Measurements from ENCODE around the gene EIF4B. TPM values are rescaled to one million over a fixed set of nuclear protein-coding genes. Genes with fewer than 3 reads are reported as not detected.

EIF4B gene
- total RNA-seq, 2 donors from 2014 or later = 596 to 655 TPM

GRCh38 chr12:53079226-53080117 lies 73.2 kb downstream of the EIF4B start, which contains the start of gene SPRYD3:
Gene SPRYD3 (minus strand): TSS chr12:53079390. CDS start chr12:53079333, 57 bp downstream.
- peak within 1 kb of the TSS; percentile 67 for H3K27ac ChIP-seq (ENCODE audit: low read depth, low read length)
- no peak for TF ChIP-seq CTCF (conservative IDR thresholded peaks at IDR 0.05)
- peaks cover 6% of the 10 kb centered on the region for H3K4me1 Mint-ChIP-seq
- H3K4me3 ChIP-seq (ENCODE audit: low read length) = peak within 1 kb of the TSS; percentile 87
- peaks cover 28% of the 10 kb centered on the region for H3K36me3 Mint-ChIP-seq (ENCODE audit: low read depth)
- peaks cover 47% of the 10 kb centered on the region for H3K27me3 Mint-ChIP-seq (ENCODE audit: insufficient read depth)
- peaks cover 4% of the 10 kb centered on the region for H3K9me3 Mint-ChIP-seq
- H3K27me3 ChIP-seq (ENCODE audit: control insufficient read depth, insufficient read depth, low read length, poor library complexity, severe bottlenecking) = peaks cover 15% of the 10 kb centered on the region
- H3K4me3 Mint-ChIP-seq = peak within 1 kb of the TSS; percentile 64
- peaks cover 29% of the 10 kb centered on the region for H3K36me3 ChIP-seq (ENCODE audit: control insufficient read depth, insufficient read depth, low read length)
- H3K9ac ChIP-seq (ENCODE audit: extremely low read depth, low read length, poor library complexity, severe bottlenecking) = peak within 1 kb of the TSS; percentile 74
- peak within 1 kb of the TSS; percentile 82 for H3K27ac Mint-ChIP-seq
- no peaks in the 10 kb centered on the region for H3K4me1 ChIP-seq (ENCODE audit: control insufficient read depth, insufficient read depth, low read length)
- 5 to 6% methylated on average over 38 to 67 of the region's 67 CpGs for WGBS, 2 experiments (ENCODE audit: insufficient coverage in 1 of 2, insufficient read length in 1 of 2)
- H3K9me3 ChIP-seq (ENCODE audit: control insufficient read depth, low read length) = peaks cover 2% of the 10 kb centered on the region
- peak; percentile 100 for DNase-seq

DNA sequence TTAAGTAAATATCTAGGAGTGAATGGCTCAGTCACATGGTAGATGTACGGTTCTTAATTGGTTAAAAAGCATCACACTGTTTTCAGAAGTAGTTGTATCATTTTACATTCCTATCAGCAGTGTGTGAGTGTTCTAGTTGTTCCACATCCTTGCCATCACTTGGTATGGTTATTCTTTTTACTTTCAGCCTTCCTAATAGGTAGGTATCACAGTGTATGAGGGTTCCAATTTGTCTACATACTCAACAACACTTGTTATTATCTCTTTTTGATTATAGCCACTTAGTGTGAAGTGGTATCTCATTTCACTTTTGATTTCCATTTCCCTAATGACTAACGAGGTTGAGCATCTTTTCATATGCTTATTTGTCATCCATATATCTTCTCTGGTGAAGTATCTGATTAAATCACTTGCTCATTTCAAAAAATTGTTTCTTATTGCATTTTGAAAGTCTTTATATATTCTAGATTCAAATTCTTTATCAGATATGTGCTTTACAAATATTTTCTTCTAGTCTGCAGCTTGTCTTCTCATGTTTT lies 76.5 kb downstream of the EIF4B start:
- H3K4me1 ChIP-seq (ENCODE audit: control insufficient read depth, insufficient read depth, low read length) = peaks cover 2% of the 10 kb centered on the region
- no peak overlapping the region for H3K4me3 Mint-ChIP-seq
- 75 to 93% methylated on average over 2 of the region's 2 CpGs for WGBS, 2 experiments (ENCODE audit: insufficient coverage in 1 of 2, insufficient read length in 1 of 2)

GRCh38 chr12:53086361-53086760 lies 80.1 kb downstream of the EIF4B start:
- Mint-ChIP-seq H3K4me1 (peaks cover 9% of the 10 kb centered on the region), H3K4me3 (no peak overlapping the region), H3K36me3 (ENCODE audit: low read depth) (no peaks in the 10 kb centered on the region), H3K27ac (no peak overlapping the region), H3K9me3 (peaks cover 4% of the 10 kb centered on the region), H3K27me3 (ENCODE audit: insufficient read depth) (peaks cover 50% of the 10 kb centered on the region)
- Histone ChIP-seq H3K9me3 (ENCODE audit: control insufficient read depth, low read length) (peaks cover 5% of the 10 kb centered on the region), H3K36me3 (ENCODE audit: control insufficient read depth, insufficient read depth, low read length) (no peaks in the 10 kb centered on the region), H3K9ac (ENCODE audit: extremely low read depth, low read length, poor library complexity, severe bottlenecking) (no peak overlapping the region), H3K27me3 (ENCODE audit: control insufficient read depth, insufficient read depth, low read length, poor library complexity, severe bottlenecking) (peaks cover 18% of the 10 kb centered on the region), H3K4me3 (ENCODE audit: low read length) (no peak overlapping the region), H3K4me1 (ENCODE audit: control insufficient read depth, insufficient read depth, low read length) (peaks cover 2% of the 10 kb centered on the region), H3K27ac (ENCODE audit: low read depth, low read length) (no peak overlapping the region)
- WGBS, 2 experiments (ENCODE audit: insufficient coverage in 1 of 2, insufficient read length in 1 of 2) = 86 to 98% methylated on average over 1 of the region's 3 CpGs
- no peak for TF ChIP-seq CTCF (conservative IDR thresholded peaks at IDR 0.05)
- DNase-seq = no peak

More for the DNA sequence above, 76.5 kb downstream of the EIF4B start:
- Mint-ChIP-seq H3K9me3 (peaks cover 4% of the 10 kb centered on the region), H3K27me3 (ENCODE audit: insufficient read depth) (peaks cover 52% of the 10 kb centered on the region), H3K36me3 (ENCODE audit: low read depth) (no peaks in the 10 kb centered on the region), H3K4me1 (peaks cover 14% of the 10 kb centered on the region), H3K27ac (no peak overlapping the region)
- Histone ChIP-seq H3K9ac (ENCODE audit: extremely low read depth, low read length, poor library complexity, severe bottlenecking) (no peak overlapping the region), H3K36me3 (ENCODE audit: control insufficient read depth, insufficient read depth, low read length) (no peaks in the 10 kb centered on the region), H3K4me3 (ENCODE audit: low read length) (no peak overlapping the region), H3K27me3 (ENCODE audit: control insufficient read depth, insufficient read depth, low read length, poor library complexity, severe bottlenecking) (peaks cover 20% of the 10 kb centered on the region), H3K9me3 (ENCODE audit: control insufficient read depth, low read length) (peaks cover 5% of the 10 kb centered on the region), H3K27ac (ENCODE audit: low read depth, low read length) (no peak overlapping the region)
- no peak for DNase-seq
- no peak for TF ChIP-seq CTCF (conservative IDR thresholded peaks at IDR 0.05)

Measured in endodermal cell (in vitro differentiated cells).